Activated CD4-positive, alpha-beta T cell treated with anti-CD3 and anti-CD28 coated beads for 36 hours (primary cell): ENCODE results near the gene RGS9BP. TPM values are rescaled to one million over a fixed set of nuclear protein-coding genes. Genes with fewer than 3 reads are reported as not detected.
A peak's percentile ranks its signal among the peaks of the same experiment; 100 is the strongest.
"Not testable (repeated sequence)": the region's sequence is repeated elsewhere in the genome, so short reads cannot be mapped to it uniquely, and the experiment has no call there.

Experiments
- ATAC-seq: fragments of 200-7000 bp; cut with Tn5 transposase; one replicate; pipeline ENCODE4 v1.10.0; 2021; ENCODE audit warnings: mild to moderate bottlenecking, moderate library complexity
- CTCF ChIA-PET: fragments of 350-600 bp; sonication (Branson Sonifier 250); formaldehyde crosslinking; loops from one replicate; lab custom pipeline; 2021; ENCODE audit warnings: antibody characterized with exemption; lab: Charles Lee
- POLR2A ChIA-PET: fragments of 350-600 bp; sonication (Branson Sonifier 250); formaldehyde crosslinking; loops from one replicate; lab custom pipeline; 2021; ENCODE audit warnings: antibody characterized with exemption, inconsistent platforms; lab: Charles Lee
- DNase-seq: peaks from one replicate; pipeline ENCODE4 v3.0.0-alpha.2; 2020
- H3K27ac Mint-ChIP-seq: one replicate; pipeline ENCODE4 v1.8.0; 2021; ENCODE audit warnings: mixed read lengths
- H3K27me3 Mint-ChIP-seq: one replicate; pipeline ENCODE4 v1.8.0; 2021; ENCODE audit warnings: mixed read lengths
- H3K36me3 Mint-ChIP-seq: one replicate; pipeline ENCODE4 v1.8.0; 2021; ENCODE audit warnings: low read depth, mixed read lengths
- H3K4me1 Mint-ChIP-seq: one replicate; pipeline ENCODE4 v1.8.0; 2021; ENCODE audit warnings: mixed read lengths
- H3K4me3 Mint-ChIP-seq: one replicate; pipeline ENCODE4 v1.8.0; 2021; ENCODE audit warnings: mild to moderate bottlenecking, moderate library complexity, mixed read lengths
- H3K9me3 Mint-ChIP-seq: one replicate; pipeline ENCODE4 v1.8.0; 2021; ENCODE audit warnings: low read depth, mixed read lengths
- intact Hi-C, 2 experiments: fragments of 100-400 bp; cut with DNase I in 1 of 2; cut with micrococcal nuclease in 1 of 2; formaldehyde crosslinking; loops; one replicate each; pipeline versions ENCODE4 v1.14.2 to v1.15.1; 2022 to 2024; cut with DNase I, micrococcal nuclease
- total RNA-seq, 2 experiments: library from RNA; stranded (reverse); gene quantifications; one replicate each; pipeline ENCODE4 v1.2.3, GENCODE V29; 2021

The RGS9BP gene
- total RNA-seq, 2 experiments from 2014 or later, result 0.05 to 0.07 TPM

- DNase-seq (no peak), ATAC-seq (no peak)
- Mint-ChIP-seq H3K27ac (no peak overlapping the region), H3K9me3 (no peaks in the 10 kb centered on the region), H3K36me3 (no peaks in the 10 kb centered on the region), H3K4me1 (peaks cover 2% of the 10 kb centered on the region), H3K4me3 (no peak overlapping the region), H3K27me3 (peaks cover 4% of the 10 kb centered on the region)
- ChIA-PET POLR2A (no interaction called here), CTCF (interaction anchor here (0.6 to 2.2 kb wide), 3 partner anchors 8 to 301 kb away, joined by 3 to 6 read pairs (median 4); no protein-coding TSS in a partner anchor)
- intact Hi-C loops, result no loop called here
Measured at GRCh38 chr19:32682317-32682716, 6.7 kb downstream of the RGS9BP start.

- Mint-ChIP-seq H3K4me1 (peaks cover 21% of the 10 kb centered on the region), H3K9me3 (no peaks in the 10 kb centered on the region), H3K27me3 (no peaks in the 10 kb centered on the region), H3K27ac (no peak overlapping the region), H3K36me3 (peaks cover 3% of the 10 kb centered on the region), H3K4me3 (no peak overlapping the region)
- ChIA-PET CTCF (no interaction called here), POLR2A (no interaction called here)
- intact Hi-C loops, result no loop called here
- ATAC-seq (no peak), DNase-seq (no peak)
Measured at GRCh38 chr19:32686847-32687475, 11.3 kb downstream of the RGS9BP start.

GRCh38 chr19:32687681-32688080, 12.0 kb downstream of the RGS9BP start:
- no peaks in the 10 kb centered on the region for H3K9me3 Mint-ChIP-seq
- intact Hi-C loops, result no loop called here
- H3K4me3 Mint-ChIP-seq, result no peak overlapping the region
- H3K27me3 Mint-ChIP-seq, result no peaks in the 10 kb centered on the region
- H3K4me1 Mint-ChIP-seq, result peaks cover 21% of the 10 kb centered on the region
- DNase-seq (no peak), ATAC-seq (no peak)
- peaks cover 4% of the 10 kb centered on the region for H3K36me3 Mint-ChIP-seq
- H3K27ac Mint-ChIP-seq, result no peak overlapping the region
- ChIA-PET POLR2A (no interaction called here), CTCF (no interaction called here)

GRCh38 chr19:32688311-32688710, 12.7 kb downstream of the RGS9BP start:
- Mint-ChIP-seq H3K9me3 (peaks cover 4% of the 10 kb centered on the region), H3K4me1 (peaks cover 27% of the 10 kb centered on the region), H3K27me3 (no peaks in the 10 kb centered on the region), H3K27ac (no peak overlapping the region), H3K36me3 (peaks cover 10% of the 10 kb centered on the region), H3K4me3 (no peak overlapping the region)
- ATAC-seq, result no peak
- ChIA-PET POLR2A (no interaction called here), CTCF (no interaction called here)
- intact Hi-C loops, result no loop called here
- no peak for DNase-seq

GRCh38 chr19:32691291-32691951, 15.8 kb downstream of the RGS9BP start, which contains the start of gene NUDT19:
Gene NUDT19, plus strand, starts transcription at chr19:32691821. Its CDS starts 140 bp downstream, at chr19:32691961.
- Mint-ChIP-seq H3K27me3 (no peaks in the 10 kb centered on the region), H3K4me1 (peaks cover 56% of the 10 kb centered on the region), H3K36me3 (peaks cover 35% of the 10 kb centered on the region), H3K4me3 (peak within 1 kb of the TSS; percentile 83), H3K9me3 (peaks cover 5% of the 10 kb centered on the region), H3K27ac (peak within 1 kb of the TSS; percentile 92)
- CTCF ChIA-PET, result interaction anchor here (0.6 to 1.8 kb wide), 6 partner anchors 10 to 1741 kb away, joined by 3 to 6 read pairs (median 3); partner anchors contain the start of gene RGS9BP
- peak; percentile 91 for DNase-seq
- intact Hi-C loops, result loop anchor here (1.0 to 5.0 kb wide), 11 partner anchors 16 to 1481 kb away; partner anchors contain the start of genes ANKRD27 (in 1 of the 2), CEP89 (in 1 of the 2), FAAP24 (in 1 of the 2) and GPATCH1 (in 1 of the 2)
- ATAC-seq, result peak; percentile 83
- POLR2A ChIA-PET, result interaction anchor here (0.6 to 1.0 kb wide), 3 partner anchors 10 to 35 kb away, joined by 3 to 4 read pairs (median 3); no protein-coding TSS in a partner anchor

- H3K9me3 Mint-ChIP-seq, result peaks cover 5% of the 10 kb centered on the region
Measured at GRCh38 chr19:32691952-32692726, 16.5 kb downstream of the RGS9BP start.

GRCh38 chr19:32692727-32693061, 17.0 kb downstream of the RGS9BP start:
- peak; percentile 2 for ATAC-seq
- intact Hi-C loops, result loop anchor here (1.0 to 5.0 kb wide), 11 partner anchors 17 to 1480 kb away; partner anchors contain the start of genes FAAP24 (in 2 of the 2), PDCD5 (in 2 of the 2), ANKRD27 (in 1 of the 2) and CEBPG (in 1 of the 2)
- ChIA-PET POLR2A (interaction anchor here (1.2 kb wide), 2 partner anchors 120 to 282 kb away, joined by 3 to 8 read pairs; no protein-coding TSS in a partner anchor), CTCF (no interaction called here)
- peaks cover 42% of the 10 kb centered on the region for H3K36me3 Mint-ChIP-seq
- H3K4me1 Mint-ChIP-seq, result peaks cover 64% of the 10 kb centered on the region
- no peaks in the 10 kb centered on the region for H3K27me3 Mint-ChIP-seq
- peak; percentile 31 for DNase-seq
- peaks cover 5% of the 10 kb centered on the region for H3K9me3 Mint-ChIP-seq
- peak overlapping the region; percentile 83 for H3K4me3 Mint-ChIP-seq
- H3K27ac Mint-ChIP-seq, result peak overlapping the region; percentile 91

More at GRCh38 chr19:32691952-32692726, 16.5 kb downstream of the RGS9BP start:
- intact Hi-C loops, result loop anchor here (1.0 to 5.0 kb wide), 13 partner anchors 17 to 1480 kb away; partner anchors contain the start of genes ANKRD27 (in 2 of the 2), FAAP24 (in 2 of the 2), RGS9BP (in 2 of the 2) and CEBPG (in 1 of the 2)
- H3K36me3 Mint-ChIP-seq, result peaks cover 37% of the 10 kb centered on the region
- H3K4me1 Mint-ChIP-seq, result peaks cover 60% of the 10 kb centered on the region
- ChIA-PET CTCF (interaction anchor here (0.8 to 1.2 kb wide), 4 partner anchors 15 to 296 kb away, joined by 3 to 4 read pairs (median 3); partner anchors contain the start of gene RGS9BP), POLR2A (interaction anchor here (0.7 to 1.0 kb wide), 2 partner anchors 9 to 36 kb away, joined by 3 to 4 read pairs; no protein-coding TSS in a partner anchor)
- H3K27me3 Mint-ChIP-seq, result no peaks in the 10 kb centered on the region
- peak; percentile 79 for DNase-seq
- peak overlapping the region; percentile 91 for H3K27ac Mint-ChIP-seq
- H3K4me3 Mint-ChIP-seq, result peak overlapping the region; percentile 83
- peak; percentile 49 for ATAC-seq

DNA sequence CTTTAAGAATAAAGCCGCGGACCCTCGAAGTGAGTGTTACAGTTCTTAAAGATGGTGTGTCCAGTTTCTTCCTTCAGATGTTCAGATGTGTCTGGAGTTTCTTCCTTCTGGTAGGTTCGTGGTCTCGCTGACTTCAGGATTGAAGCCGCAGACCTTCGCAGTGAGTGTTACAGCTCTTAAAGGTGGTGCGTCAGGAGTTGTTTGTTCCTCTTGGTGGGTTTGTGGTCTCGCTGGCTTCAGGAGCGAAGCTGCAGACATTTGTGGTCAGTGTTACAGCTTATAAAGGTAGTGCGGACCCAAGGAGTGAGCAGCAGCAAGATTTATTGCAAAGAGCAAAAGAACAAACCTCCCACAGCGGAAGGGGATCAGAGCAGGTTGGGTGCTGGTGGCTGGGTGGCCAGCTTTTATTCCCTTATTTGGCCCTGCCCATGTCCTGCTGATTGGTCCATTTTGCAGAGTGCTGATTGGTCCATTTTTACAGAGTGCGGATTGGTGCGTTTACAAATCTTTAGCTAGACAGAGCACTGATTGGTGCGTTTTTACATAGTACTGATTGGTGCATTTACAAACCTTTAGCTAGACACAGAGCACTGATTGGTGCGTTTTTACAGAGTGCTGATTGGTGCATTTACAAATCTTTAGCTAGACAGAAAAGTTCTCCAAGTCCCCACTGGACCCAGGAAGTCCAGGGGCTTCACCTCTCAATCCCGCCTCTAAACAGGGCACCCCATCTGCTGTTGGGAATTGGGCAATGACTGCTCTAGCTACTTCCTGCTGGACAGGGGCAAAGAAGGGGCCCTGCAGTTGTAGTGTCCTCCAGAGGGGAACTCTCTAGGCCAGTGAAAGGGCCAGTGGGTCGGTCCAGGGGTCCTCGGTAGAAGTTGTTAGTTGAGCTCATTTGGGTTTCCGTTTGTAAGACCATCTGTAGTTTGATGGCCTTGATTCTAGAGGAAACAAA, 17.8 kb downstream of the RGS9BP start:
- peak; percentile 75 for DNase-seq
- not testable (repeated sequence) for H3K27me3 Mint-ChIP-seq, H3K9me3 Mint-ChIP-seq
- peak; percentile 18 for ATAC-seq
- H3K36me3 Mint-ChIP-seq, result peaks cover 50% of the 10 kb centered on the region
- ChIA-PET CTCF (interaction anchor here (0.6 to 1.0 kb wide), 2 partner anchors 10 to 17 kb away, joined by 3 read pairs; no protein-coding TSS in a partner anchor), POLR2A (interaction anchor here (0.6 to 1.2 kb wide), 6 partner anchors 14 to 281 kb away, joined by 3 to 8 read pairs (median 4); partner anchors contain the start of gene ANKRD27)
- peaks cover 67% of the 10 kb centered on the region for H3K4me1 Mint-ChIP-seq
- H3K4me3 Mint-ChIP-seq, result peak overlapping the region; percentile 83
- peak overlapping the region; percentile 91 for H3K27ac Mint-ChIP-seq
- intact Hi-C loops, result loop anchor here (1.0 to 5.0 kb wide), 9 partner anchors 96 to 1479 kb away; partner anchors contain the start of genes PDCD5 (in 2 of the 2), CEBPG (in 1 of the 2), CEP89 (in 1 of the 2) and FAAP24 (in 1 of the 2)

- CTCF ChIA-PET, result interaction anchor here (0.6 kb wide), 1 partner anchor 311 kb away, joined by 3 read pairs; no protein-coding TSS in a partner anchor
- DNase-seq, H3K27me3 Mint-ChIP-seq, H3K27ac Mint-ChIP-seq, ATAC-seq, POLR2A ChIA-PET, H3K9me3 Mint-ChIP-seq: not testable (repeated sequence)
- Mint-ChIP-seq H3K36me3 (peaks cover 58% of the 10 kb centered on the region), H3K4me3 (peak overlapping the region; percentile 83), H3K4me1 (peaks cover 68% of the 10 kb centered on the region)
- intact Hi-C loops, result loop anchor here (5.0 kb wide), 7 partner anchors 97 to 1478 kb away; partner anchors contain the start of genes CEP89 (in 1 of the 2), FAAP24 (in 1 of the 2), LSM14A (in 1 of the 2) and PDCD5 (in 1 of the 2)
Measured at GRCh38 chr19:32694316-32694715, 18.7 kb downstream of the RGS9BP start.
